ENCODE data around the gene PAX2.

Gene PAX2

GRCh38 chr10:100755821-100756220 is 10.4 kb downstream of the PAX2 start:
- no peak for DNase-seq

- no peak for DNase-seq
Observed at GRCh38 chr10:100759331-100759730, 13.9 kb downstream of the PAX2 start.

- no peak for DNase-seq
Observed at GRCh38 chr10:100760726-100761125, 15.3 kb downstream of the PAX2 start.

- DNase-seq = no peak
Observed at GRCh38 chr10:100761191-100761590, 15.8 kb downstream of the PAX2 start.

DNA sequence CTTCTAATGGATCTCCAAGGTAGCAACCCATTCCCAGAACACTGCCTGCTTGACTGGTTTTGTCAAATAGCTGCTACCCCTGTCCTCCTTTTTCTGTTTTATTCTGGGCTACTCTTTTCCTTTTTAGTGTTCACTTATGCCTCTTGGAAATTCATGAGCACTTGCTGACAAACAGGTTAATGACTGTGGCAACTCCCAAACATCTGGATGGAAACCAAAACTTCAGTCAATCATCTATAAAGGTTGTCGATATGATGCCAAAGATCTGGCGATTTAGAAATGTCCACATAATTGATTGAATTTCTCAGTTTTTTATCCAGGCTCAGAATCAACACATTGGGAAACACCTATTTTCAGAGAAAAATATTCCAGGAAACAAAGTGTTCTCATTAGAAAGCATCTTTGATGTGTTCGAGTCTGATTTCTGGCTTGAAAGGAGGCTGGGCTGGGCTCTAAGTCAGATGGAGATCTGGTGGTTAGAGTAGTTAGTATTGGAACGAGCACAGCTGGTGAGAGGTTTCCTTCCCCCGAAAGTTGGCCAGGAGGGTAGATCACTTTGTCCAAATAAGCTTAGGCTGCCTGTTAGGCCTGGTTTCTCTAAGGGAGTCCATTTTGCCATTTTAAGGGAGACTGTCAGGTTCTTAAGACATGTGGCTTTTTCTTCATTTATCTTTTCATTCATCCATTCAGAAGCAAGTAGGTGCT is 17.8 kb downstream of the PAX2 start:
- DNase-seq = no peak

DNA sequence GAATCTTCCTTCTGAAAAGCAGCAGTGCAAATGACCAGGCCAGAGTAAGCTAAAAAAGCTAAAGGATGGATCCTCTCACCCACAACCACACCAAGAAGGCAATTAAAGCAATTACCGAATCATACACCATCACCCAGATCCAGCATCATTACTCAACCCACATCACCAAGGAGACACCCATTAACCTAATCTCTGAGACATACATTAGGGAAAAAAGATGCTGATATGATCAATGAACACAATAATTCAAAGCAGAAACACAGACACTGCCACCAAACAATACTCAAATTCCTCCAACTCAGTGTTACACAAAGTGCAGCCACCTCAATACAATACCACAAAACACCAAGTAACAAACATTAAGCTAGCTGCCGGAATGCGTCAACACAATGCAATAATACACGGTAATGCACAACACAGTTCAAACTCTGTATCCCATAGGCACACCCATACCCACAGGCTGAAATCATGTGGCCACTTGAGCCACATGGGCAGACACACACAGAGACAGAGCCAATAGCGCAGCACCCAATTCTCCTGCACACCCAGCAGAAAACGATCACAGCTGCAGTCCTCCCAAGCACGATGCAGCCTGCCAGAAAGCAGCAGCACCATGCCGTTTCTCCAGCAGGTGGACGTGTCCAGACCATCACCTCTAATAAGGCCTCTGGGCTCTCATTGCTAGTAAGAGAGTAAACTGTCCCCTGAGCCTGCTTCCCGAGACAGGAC is 21.5 kb downstream of the PAX2 start:
- DNase-seq = no peak

GRCh38 chr10:100767422-100767775 is 22.0 kb downstream of the PAX2 start:
- DNase-seq = no peak

DNA sequence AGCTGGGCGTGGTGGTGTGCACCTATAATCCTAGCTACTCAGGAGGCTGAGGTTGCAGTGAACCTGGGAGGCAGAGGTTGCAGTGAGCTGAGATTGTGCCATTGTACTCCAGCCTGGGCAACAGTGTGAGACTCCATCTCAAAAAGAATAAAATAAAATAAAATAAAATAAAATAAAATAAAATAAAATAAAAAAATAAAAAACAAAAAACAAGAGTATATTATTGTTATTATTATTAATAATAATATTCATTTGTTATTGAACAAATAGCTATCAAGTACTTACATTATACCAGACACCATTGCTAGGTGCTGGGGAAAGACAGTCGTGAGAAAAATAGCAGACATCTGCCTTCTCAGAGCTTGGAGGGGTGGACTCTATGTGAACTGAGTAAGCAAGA is 24.1 kb downstream of the PAX2 start:
- no peak for DNase-seq

DNA sequence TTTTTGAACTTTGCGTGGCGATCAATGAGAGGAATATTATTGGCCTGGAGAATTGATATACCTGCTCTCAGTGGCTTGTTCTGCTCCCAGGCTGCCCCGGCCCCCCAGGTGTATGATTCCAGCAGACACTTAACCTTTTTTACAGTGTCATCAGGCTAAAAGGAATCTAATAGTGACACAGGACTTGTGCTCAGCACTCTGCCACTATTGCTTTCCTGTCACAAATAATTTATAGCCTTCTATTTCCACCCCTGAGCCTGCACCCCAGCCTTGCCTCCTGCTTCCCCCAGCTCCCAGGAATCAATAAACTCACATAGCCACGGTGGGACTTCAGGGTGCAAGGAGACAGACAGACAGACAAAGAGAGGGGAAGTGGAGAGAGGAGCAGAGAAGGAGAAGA is 28.3 kb downstream of the PAX2 start:
- DNase-seq = no peak

DNA sequence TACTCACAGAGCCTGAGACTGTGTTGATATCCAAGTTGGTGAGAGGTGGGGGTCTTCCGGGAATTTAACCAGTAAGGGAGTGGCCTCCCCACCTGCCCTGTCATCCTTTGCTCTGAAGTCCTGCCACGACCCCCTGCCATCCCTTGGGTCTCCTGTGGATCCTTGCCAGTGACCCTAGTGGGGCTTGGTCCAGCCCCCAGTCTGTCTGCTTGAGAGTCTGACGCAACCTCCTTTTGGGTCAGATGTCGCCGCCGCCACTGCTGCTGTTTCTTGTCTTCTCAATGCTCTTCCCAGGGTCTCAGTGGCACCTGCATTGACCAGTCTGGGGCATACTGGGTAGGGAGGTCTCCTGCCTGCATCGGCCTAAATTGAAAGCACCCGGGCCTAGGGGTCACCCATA is 28.8 kb downstream of the PAX2 start:
- no peak for DNase-seq

DNA sequence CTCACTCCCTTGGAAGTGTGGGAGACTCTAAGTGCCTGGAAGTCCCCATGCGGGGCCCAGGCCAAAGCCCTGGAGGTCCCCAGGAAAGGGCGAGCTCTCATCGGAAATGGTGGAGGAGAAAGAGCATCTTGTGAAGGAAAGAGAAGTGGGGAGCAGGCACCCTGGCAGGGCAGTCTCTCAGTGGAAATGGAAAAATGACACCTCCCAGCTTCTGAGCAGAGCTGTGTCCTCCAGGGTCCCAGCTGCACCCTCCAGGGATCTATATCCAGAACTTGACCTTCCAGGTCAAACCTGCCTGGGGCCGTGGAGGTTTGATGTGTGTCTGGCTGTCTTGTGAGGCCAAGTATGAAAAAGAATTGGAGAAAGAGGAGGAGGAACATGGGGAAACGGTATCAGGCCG is 29.5 kb downstream of the PAX2 start:
- no peak for DNase-seq

DNA sequence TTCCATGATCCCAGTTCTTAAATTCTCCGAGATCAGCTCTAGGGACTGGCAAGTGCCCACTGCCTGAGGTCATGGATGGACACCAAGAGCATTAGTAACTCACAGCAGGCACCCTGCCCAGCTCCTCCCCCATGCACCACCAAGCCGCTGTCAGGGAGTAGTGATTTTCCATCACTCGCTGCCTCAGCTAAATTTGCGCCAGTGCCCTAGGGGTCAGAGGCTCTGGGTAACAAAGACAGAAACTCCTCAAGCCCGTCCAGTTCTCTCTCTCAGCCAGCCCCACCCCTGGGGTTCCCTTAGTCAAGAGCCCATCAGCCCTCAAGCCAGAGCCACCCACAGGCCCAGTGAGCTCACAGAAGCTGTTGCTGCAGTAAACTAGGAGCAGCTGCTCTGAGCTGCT is 30.0 kb downstream of the PAX2 start:
- DNase-seq = no peak

GRCh38 chr10:100775871-100776270 is 30.5 kb downstream of the PAX2 start:
- DNase-seq = no peak

DNA sequence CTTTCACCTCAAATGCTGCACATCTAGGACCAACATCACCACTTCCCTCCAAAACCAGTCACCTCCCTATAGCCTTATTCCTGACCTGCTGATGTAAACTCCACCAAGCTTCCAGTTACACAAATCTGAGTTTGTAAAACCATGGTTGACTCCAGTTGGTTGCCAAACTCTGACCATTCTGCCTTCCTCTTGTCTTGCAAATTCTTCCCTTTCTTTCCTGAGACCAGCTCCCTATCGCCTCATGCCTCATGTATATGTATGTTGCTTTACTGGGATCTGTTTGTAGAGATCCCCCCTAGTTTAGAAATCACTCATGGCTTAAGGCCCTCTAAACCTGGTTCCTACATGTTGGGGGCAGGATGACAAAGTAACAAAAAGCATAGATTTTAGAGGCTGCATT is 31.3 kb downstream of the PAX2 start:
- DNase-seq = no peak

- no peak for DNase-seq
Observed at GRCh38 chr10:100779329-100779728, 33.9 kb downstream of the PAX2 start.

DNA sequence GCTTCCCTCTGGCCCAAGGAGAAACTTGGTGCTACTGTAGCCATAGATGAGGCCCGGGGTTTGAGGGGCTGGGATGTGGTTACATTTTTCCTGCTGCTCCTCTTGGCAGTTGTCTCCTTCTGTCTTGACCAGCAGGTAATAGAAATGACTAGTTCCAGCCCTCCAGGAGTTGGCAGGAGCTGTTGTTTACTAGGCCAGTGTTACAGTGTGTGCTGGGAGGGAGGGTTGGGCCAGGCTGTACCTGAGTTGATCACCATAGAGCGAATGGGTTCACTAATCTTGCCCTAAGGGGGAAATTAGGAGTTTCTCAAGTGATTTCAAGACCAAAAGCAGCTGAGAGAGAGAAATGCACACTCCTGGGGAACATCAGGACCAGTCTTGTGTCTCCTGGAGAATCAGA is 34.9 kb downstream of the PAX2 start:
- no peak for DNase-seq

DNA sequence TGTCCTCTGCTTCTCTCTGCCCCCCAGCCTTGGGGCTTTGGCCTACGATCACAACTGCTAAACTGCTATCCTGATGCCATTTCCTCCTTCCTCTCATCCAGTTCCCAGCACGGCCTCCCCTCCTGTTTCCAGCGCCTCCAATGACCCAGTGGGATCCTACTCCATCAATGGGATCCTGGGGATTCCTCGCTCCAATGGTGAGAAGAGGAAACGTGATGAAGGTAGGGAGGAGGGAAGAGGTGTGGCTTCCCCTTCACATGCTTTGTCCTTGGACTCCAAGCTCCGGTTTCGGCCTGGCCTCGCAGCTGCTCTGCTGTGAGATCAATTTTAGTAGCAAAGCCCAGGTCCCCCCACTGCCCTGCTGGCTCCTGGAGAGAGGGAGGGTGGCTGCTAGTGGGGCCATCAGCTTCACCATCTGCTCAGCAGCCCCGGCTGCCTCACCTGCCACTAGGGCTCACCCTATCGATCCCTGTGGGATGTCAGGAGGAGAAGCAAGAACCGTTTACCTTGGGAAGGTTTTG is 35.8 kb downstream of the PAX2 start:
- DNase-seq = no peak

DNA sequence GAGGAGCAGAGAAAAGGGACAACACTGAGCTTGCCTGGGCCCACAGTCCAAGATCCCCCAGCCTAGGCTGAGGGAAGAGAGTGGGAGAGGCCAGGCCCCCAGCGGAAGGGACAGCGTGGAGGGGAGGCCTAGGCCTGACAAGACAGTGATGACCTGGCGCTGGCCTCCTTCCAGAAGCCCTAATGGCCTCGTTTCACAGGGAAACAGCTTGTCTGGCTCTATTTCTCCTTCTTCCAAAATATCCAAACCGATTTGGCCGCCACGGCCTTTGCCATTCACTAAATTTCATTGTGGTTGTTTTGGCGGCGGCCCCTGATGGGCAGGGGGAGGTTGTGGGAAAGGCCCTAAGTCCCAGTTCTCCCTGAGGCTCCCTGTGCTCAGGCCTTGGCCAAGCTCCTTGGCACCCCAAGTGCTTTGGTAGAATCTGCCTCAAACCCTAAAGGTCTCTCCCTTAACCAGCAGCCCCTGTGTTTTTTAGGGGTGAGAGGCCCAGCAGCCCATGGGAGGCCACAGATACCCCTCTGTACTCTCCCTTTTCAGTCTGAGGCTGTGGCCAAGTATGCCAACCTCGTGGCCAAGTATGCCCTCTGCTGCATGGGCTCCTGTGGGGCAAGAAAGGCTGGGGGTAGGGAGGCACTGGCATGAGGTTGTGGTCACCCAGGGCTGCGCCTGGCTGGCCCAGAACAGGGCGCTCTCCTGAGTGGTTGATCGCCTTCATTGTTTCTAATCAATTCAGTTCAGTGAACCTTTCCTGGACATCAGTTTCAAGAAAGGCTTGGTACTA is 37.3 kb downstream of the PAX2 start:
- no peak for DNase-seq

GRCh38 chr10:100784126-100784525 is 38.7 kb downstream of the PAX2 start:
- no peak for DNase-seq

DNA sequence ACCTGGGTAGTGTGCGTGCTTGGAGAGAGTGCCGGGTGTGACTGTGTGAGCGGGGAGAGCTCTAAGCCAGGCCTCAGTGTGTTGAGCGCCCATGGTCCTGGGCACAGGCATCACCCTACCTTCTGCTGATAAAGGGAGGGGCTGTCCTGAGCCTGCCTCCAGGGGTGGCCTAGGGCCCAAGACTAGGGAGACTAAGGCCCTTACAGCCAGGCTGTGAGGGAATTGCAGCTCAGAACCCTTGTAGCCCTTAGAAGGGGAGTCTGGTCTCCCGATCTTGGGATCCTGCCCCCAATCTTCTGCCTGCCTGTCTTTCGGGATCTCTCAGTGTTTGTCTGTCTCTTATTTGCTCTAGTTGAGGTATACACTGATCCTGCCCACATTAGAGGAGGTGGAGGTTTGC is 41.2 kb downstream of the PAX2 start:
- no peak for DNase-seq

GRCh38 chr10:100788002-100788903 is 42.9 kb downstream of the PAX2 start:
- no peak for DNase-seq

DNA sequence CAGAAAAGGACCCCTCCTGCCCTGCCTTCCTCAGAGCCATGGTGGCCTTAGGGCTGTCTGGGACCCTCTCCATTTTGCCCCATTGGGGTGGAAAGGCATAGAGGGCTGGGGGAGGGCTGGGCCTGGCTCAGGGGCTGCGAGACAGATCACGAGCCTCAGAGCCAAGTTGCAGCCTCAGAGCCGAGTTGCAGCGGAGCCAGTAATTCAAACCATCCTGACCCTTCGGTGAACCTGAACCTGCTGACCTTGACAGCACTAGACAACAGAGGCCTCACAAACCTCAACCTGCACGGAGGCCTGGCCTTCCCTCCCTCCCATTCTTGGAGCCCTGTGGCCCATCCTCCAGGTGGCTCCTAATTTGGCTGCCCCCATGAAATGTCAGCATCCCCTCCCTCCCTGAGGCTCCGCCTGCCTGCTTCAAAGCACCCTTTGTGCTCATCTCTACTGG is 45.4 kb downstream of the PAX2 start:
- DNase-seq = no peak

Data from inflammatory macrophage (primary cell).